Loucy (cell line): Measurements from ENCODE around the gene TJP1.

Source experiments
- EZH2phosphoT487 ChIP-seq: fragments of 200-600 bp; IDR thresholded peaks from 2 replicates; pipeline ENCODE4 v1.6.1; 2018; ENCODE audit warnings: antibody characterized with exemption, mild to moderate bottlenecking, moderate library complexity, borderline replicate concordance
- TF ChIP-seq, protein P1 (sequence below): fragments of 200-600 bp; sonication (generic); conservative IDR thresholded peaks from 2 replicates; pipeline ENCODE4 v1.5.1; 2014; ENCODE audit warnings: mild to moderate bottlenecking, antibody characterized with exemption, low read length

DNA sequence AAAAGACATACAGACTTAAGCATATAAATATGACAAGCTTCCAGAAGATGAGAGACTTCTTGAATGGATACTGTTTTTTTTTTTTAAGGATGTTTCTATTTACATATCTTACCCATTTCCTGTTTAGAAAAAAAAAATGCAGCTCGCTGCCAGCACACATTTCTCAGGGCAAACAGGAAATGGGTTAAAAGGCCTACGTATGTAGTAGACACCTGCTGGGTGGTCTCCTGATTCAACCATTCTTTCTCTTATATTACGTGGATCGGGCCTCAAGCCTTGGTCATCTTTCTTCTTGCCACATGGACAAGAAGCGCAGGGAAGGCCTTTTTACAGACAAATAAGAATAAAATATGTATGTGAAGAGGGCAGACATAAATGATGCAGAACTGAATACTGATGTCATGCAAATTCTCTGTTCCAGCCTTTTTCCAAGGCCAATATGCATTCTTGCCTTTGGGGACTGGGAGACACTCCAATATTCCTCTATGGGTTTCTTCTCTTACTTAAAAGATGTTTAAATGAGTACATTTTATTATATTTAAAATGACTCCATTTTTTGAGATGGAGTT, 35.0 kb upstream of the TJP1 start:
- TF ChIP-seq, protein P1, sequence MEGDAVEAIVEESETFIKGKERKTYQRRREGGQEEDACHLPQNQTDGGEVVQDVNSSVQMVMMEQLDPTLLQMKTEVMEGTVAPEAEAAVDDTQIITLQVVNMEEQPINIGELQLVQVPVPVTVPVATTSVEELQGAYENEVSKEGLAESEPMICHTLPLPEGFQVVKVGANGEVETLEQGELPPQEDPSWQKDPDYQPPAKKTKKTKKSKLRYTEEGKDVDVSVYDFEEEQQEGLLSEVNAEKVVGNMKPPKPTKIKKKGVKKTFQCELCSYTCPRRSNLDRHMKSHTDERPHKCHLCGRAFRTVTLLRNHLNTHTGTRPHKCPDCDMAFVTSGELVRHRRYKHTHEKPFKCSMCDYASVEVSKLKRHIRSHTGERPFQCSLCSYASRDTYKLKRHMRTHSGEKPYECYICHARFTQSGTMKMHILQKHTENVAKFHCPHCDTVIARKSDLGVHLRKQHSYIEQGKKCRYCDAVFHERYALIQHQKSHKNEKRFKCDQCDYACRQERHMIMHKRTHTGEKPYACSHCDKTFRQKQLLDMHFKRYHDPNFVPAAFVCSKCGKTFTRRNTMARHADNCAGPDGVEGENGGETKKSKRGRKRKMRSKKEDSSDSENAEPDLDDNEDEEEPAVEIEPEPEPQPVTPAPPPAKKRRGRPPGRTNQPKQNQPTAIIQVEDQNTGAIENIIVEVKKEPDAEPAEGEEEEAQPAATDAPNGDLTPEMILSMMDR = no peak
- no peak for TF ChIP-seq EZH2phosphoT487
